ENCODE measurements around the gene MNAT1.

The MNAT1 gene

DNA sequence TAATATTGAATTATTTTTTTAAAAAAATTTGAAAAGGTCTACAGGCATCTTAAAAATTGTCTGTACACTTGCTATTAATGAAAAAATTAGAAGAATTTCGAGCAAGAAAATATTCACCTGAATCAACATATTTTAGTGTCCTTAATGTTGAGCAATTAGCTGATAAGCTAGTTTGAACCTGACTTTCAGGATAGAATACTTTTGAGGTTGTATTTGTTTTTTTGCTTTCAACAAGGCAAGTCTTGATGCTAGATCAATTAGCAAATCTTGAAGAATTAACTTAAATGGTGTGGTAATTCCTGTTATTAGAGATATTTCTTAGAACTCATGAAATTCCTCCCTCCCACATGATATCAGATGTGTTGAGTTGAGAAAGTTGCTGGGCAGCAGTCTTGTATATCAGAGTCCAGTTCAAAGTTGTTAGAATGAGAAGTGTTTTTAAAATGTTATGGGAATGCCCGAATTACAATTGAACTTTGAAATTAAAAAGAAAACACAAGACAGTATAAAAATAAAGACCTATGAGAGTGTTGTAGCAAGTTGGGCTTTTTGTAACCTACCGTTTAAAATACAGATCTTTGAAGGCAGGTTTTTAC lies 127.1 kb downstream of the MNAT1 start (continued):
- no peak for TF ChIP-seq ZNF398 (tag by site-specific recombination; IDR thresholded peaks at IDR 0.05)
- no peak for TF ChIP-seq ZNF701 (tag by site-specific recombination; IDR thresholded peaks at IDR 0.05)
- no peak for TF ChIP-seq ZNF175 (tag by site-specific recombination; IDR thresholded peaks at IDR 0.05)

DNA sequence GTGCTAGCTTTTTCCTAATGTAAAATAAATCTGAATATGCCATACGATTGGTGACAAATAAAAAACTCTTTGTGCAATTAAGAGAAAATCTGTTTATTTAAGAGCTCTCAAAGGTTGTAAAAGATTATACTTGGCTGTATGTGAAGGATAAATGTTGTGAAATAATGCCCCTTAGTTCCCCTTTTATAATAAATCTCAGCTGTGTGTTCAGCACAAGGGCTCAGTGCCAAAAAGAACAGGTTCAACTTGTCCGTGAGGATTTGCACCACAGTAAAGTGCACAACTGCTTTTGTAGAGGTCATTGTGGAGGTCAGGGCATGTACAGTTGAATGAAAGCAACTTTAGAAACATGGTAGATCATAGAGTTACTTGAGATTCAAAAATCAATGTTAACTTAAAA lies 127.7 kb downstream of the MNAT1 start:
- Histone ChIP-seq H3K27ac (ENCODE audit: extremely low read depth, low read depth, low read length) (no peak overlapping the region), H3K9me3 (ENCODE audit: control insufficient read depth, insufficient read depth, low read depth, low read length) (no peaks in the 10 kb centered on the region), H3K4me3 (ENCODE audit: low read depth, low read length) (no peak overlapping the region), H3K4me1 (ENCODE audit: control insufficient read depth, insufficient read depth, low read length) (peaks cover 14% of the 10 kb centered on the region), H3K36me3 (ENCODE audit: control insufficient read depth in 2 of 2, insufficient read depth in 1 of 2, low read length in 2 of 2) (no peaks in the 10 kb centered on the region; a peak in 1 of 3 replicates)
- CTCF ChIA-PET = interaction anchor here (0.6 kb wide), 1 partner anchor 797 kb away, joined by 3 read pairs; no protein-coding TSS in a partner anchor
- POLR2A ChIA-PET = no interaction called here
- peak; percentile 57; the same call in 1 of the 2 replicates for TF ChIP-seq MZF1 (tag by site-specific recombination; IDR thresholded peaks at IDR 0.05; ENCODE audit: borderline replicate concordance)
- TF ChIP-seq PRDM6 (tag by site-specific recombination; IDR thresholded peaks at IDR 0.05) = peak; percentile 91
- TF ChIP-seq FEZF1 (tag by site-specific recombination; IDR thresholded peaks at IDR 0.05) = peak; percentile 71
- TF ChIP-seq ZXDB (tag by site-specific recombination; IDR thresholded peaks at IDR 0.05) = 0 out of 2 replicates have a peak, but pooled peaks have one; percentile 43
- TF ChIP-seq ZNF302 (tag by site-specific recombination; IDR thresholded peaks at IDR 0.05; ENCODE audit: low read depth) = no peak

DNA sequence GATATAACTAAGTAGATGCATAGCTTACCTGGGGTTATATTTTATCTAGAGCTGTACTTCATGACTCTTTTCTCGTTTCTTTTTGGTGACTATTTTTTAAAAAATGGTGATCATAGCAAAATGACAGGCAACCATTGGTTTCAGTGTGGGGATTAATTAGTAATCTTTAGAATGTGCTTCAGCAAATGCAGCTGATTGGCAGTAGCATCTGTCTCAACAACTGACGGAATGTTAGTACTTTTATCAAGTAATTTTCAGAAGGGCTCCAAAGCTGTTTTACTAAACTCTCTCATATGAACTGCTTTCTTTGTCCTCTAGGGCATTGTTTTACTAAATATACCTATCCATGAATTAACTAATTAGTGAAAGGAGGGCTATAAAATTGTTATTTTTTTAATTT lies 128.7 kb downstream of the MNAT1 start:
- Histone ChIP-seq H3K4me3 (ENCODE audit: low read depth, low read length) (no peak overlapping the region), H3K36me3 (ENCODE audit: control insufficient read depth in 2 of 2, insufficient read depth in 1 of 2, low read length in 2 of 2) (no peaks in the 10 kb centered on the region; a peak in 1 of 3 replicates), H3K27ac (ENCODE audit: extremely low read depth, low read depth, low read length) (no peak overlapping the region), H3K4me1 (ENCODE audit: control insufficient read depth, insufficient read depth, low read length) (peaks cover 14% of the 10 kb centered on the region), H3K9me3 (ENCODE audit: control insufficient read depth, insufficient read depth, low read depth, low read length) (no peaks in the 10 kb centered on the region)
- TF ChIP-seq ZFHX2 (tag by site-specific recombination; conservative IDR thresholded peaks at IDR 0.05) = no peak
- TF ChIP-seq PRDM4 (tag by site-specific recombination; IDR thresholded peaks at IDR 0.05) = no peak
- TF ChIP-seq ZNF16 (tag by site-specific recombination; IDR thresholded peaks at IDR 0.05; ENCODE audit: low read depth) = no peak
- TF ChIP-seq, protein P1, sequence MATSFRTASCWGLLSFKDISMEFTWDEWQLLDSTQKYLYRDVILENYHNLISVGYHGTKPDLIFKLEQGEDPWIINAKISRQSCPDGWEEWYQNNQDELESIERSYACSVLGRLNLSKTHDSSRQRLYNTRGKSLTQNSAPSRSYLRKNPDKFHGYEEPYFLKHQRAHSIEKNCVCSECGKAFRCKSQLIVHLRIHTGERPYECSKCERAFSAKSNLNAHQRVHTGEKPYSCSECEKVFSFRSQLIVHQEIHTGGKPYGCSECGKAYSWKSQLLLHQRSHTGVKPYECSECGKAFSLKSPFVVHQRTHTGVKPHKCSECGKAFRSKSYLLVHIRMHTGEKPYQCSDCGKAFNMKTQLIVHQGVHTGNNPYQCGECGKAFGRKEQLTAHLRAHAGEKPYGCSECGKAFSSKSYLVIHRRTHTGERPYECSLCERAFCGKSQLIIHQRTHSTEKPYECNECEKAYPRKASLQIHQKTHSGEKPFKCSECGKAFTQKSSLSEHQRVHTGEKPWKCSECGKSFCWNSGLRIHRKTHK (tag by site-specific recombination; IDR thresholded peaks at IDR 0.05) = no peak
- no peak for TF ChIP-seq SP3 (tag by site-specific recombination; IDR thresholded peaks at IDR 0.05)
- TF ChIP-seq PRDM6 (tag by site-specific recombination; IDR thresholded peaks at IDR 0.05) = no peak
- TF ChIP-seq YY2 (tag by site-specific recombination; IDR thresholded peaks at IDR 0.05) = no peak
- ChIA-PET POLR2A (no interaction called here), CTCF (interaction anchor here (0.6 kb wide), 1 partner anchor 219 kb away, joined by 3 read pairs; no protein-coding TSS in a partner anchor)

Measured in HEK293 (cell line).